Peyer's patch (tissue), 4 donors: Measurements from ENCODE around the gene METAP1D.

Experiments used
- POLR2A ChIP-seq, 2 donors: fragments of 450-650 bp; IDR thresholded peaks; one replicate each; pipeline ENCODE4 v1.5.1; 2017; ENCODE audit warnings: antibody characterized with exemption in 2 of 2, mild to moderate bottlenecking in 2 of 2, moderate library complexity in 2 of 2
- TF ChIP-seq, protein P1 (sequence below), 6 experiments: fragments of 450-650 bp in 4 of 6; fragments of 200-600 bp in 2 of 6; sonication (generic) in 1 of 6; IDR thresholded peaks; one replicate each; pipeline ENCODE4 v1.5.1; 2017 to 2019; ENCODE audit warnings: antibody characterized with exemption in 6 of 6, mild to moderate bottlenecking in 3 of 6, moderate library complexity in 1 of 6

DNA sequence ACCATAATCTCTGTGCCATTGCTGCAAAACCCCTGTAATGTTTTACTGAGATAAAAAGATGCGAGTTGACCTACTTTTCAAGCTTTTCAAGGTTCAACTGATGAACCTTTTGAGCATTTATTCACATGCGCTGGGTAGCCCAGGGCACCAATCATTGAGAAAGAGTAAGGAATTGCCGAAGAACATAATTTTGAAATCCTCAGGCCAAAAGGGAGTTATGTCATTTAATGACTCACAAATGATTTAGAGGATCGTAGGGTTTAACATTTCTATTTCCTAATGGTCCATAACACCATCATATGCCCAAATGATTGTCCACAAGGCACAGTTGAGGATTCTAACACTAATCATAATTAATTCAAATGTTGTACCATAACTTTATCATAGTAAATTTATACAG is 65.4 kb downstream of the METAP1D start:
- no peak for TF ChIP-seq POLR2A (IDR thresholded peaks at IDR 0.05)
- TF ChIP-seq, protein P1, sequence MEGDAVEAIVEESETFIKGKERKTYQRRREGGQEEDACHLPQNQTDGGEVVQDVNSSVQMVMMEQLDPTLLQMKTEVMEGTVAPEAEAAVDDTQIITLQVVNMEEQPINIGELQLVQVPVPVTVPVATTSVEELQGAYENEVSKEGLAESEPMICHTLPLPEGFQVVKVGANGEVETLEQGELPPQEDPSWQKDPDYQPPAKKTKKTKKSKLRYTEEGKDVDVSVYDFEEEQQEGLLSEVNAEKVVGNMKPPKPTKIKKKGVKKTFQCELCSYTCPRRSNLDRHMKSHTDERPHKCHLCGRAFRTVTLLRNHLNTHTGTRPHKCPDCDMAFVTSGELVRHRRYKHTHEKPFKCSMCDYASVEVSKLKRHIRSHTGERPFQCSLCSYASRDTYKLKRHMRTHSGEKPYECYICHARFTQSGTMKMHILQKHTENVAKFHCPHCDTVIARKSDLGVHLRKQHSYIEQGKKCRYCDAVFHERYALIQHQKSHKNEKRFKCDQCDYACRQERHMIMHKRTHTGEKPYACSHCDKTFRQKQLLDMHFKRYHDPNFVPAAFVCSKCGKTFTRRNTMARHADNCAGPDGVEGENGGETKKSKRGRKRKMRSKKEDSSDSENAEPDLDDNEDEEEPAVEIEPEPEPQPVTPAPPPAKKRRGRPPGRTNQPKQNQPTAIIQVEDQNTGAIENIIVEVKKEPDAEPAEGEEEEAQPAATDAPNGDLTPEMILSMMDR (IDR thresholded peaks at IDR 0.05), result no peak
